Naive thymus-derived CD4-positive, alpha-beta T cell (primary cell): ENCODE data around the gene MNX1. TPM values are rescaled to one million over a fixed set of nuclear protein-coding genes. Genes with fewer than 3 reads are reported as not detected.

Experiments used
- ATAC-seq: fragments of 150-1000 bp; cut with Tn5 transposase; 2 replicates; pipeline ENCODE4 v1.10.0; 2021; ENCODE audit warnings: mild to moderate bottlenecking, moderate library complexity
- CTCF ChIA-PET: fragments of 350-600 bp; sonication (Branson Sonifier 250); formaldehyde crosslinking; loops from one replicate; lab custom pipeline; 2021; ENCODE audit warnings: antibody characterized with exemption; lab: Charles Lee
- POLR2A ChIA-PET: fragments of 350-600 bp; sonication (Branson Sonifier 250); formaldehyde crosslinking; loops from one replicate; lab custom pipeline; 2021; ENCODE audit warnings: antibody characterized with exemption, inconsistent platforms; lab: Charles Lee
- DNase-seq, 9 donors: peaks; one replicate each; pipeline versions ENCODE4 v3.0.0 to v3.0.0-alpha.2; 2020 to 2022; ENCODE audit warnings: mixed read lengths in 1 of 9
- H3K27ac ChIP-seq: one replicate; pipeline ENCODE4 v1.7.0; 2013; ENCODE audit warnings: mild to moderate bottlenecking, low read depth, low read length, moderate library complexity
- H3K27me3 ChIP-seq, 2 donors: one replicate each; pipeline ENCODE4 v1.7.0; 2013; ENCODE audit warnings: low read length in 2 of 2, mild to moderate bottlenecking in 2 of 2, moderate library complexity in 2 of 2; ENCODE audit not compliant: control insufficient read depth in 2 of 2, insufficient read depth in 2 of 2
- H3K36me3 ChIP-seq, 3 experiments: 1 replicate in 2 of 3; 2 replicates in 1 of 3; pipeline ENCODE4 v1.7.0; 2013; ENCODE audit warnings: low read length in 3 of 3, mild to moderate bottlenecking in 3 of 3, moderate library complexity in 1 of 3; ENCODE audit not compliant: insufficient read depth in 3 of 3, control insufficient read depth in 2 of 3
- H3K4me1 ChIP-seq, 2 donors: one replicate each; pipeline ENCODE4 v1.7.0; 2013; ENCODE audit warnings: low read length in 2 of 2, mild to moderate bottlenecking in 2 of 2, moderate library complexity in 1 of 2; ENCODE audit not compliant: control insufficient read depth in 2 of 2, insufficient read depth in 2 of 2
- H3K4me3 ChIP-seq: 2 replicates; pipeline ENCODE4 v1.7.0; 2013; ENCODE audit warnings: mild to moderate bottlenecking, low read length
- H3K9me3 ChIP-seq, 3 experiments: 1 replicate in 2 of 3; 2 replicates in 1 of 3; pipeline ENCODE4 v1.7.0; 2013; ENCODE audit warnings: low read length in 3 of 3; ENCODE audit not compliant: control insufficient read depth in 2 of 3
- H3K27ac Mint-ChIP-seq, 9 donors: one replicate each; pipeline ENCODE4 v1.8.0; 2020 to 2022; ENCODE audit warnings: mixed read lengths in 9 of 9, mild to moderate bottlenecking in 8 of 9, moderate library complexity in 5 of 9, inconsistent platforms in 2 of 9
- H3K27me3 Mint-ChIP-seq, 5 donors: one replicate each; pipeline ENCODE4 v1.8.0; 2021 to 2022; ENCODE audit warnings: mixed read lengths in 5 of 5, mild to moderate bottlenecking in 1 of 5
- H3K36me3 Mint-ChIP-seq, 5 donors: one replicate each; pipeline ENCODE4 v1.8.0; 2020 to 2022; ENCODE audit warnings: mixed read lengths in 5 of 5, mild to moderate bottlenecking in 3 of 5, inconsistent platforms in 1 of 5
- H3K4me1 Mint-ChIP-seq, 7 donors: one replicate each; pipeline ENCODE4 v1.8.0; 2020 to 2022; ENCODE audit warnings: mixed read lengths in 7 of 7, mild to moderate bottlenecking in 3 of 7, inconsistent platforms in 1 of 7
- H3K4me3 Mint-ChIP-seq, 10 donors: one replicate each; pipeline ENCODE4 v1.8.0; 2020 to 2022; ENCODE audit warnings: mild to moderate bottlenecking in 10 of 10, mixed read lengths in 10 of 10, moderate library complexity in 6 of 10, inconsistent platforms in 2 of 10
- H3K9me3 Mint-ChIP-seq, 11 donors: one replicate each; pipeline ENCODE4 v1.8.0; 2020 to 2022; ENCODE audit warnings: mixed read lengths in 11 of 11, mild to moderate bottlenecking in 4 of 11, inconsistent platforms in 1 of 11, moderate library complexity in 1 of 11
- intact Hi-C, 2 donors: fragments of 100-400 bp; cut with micrococcal nuclease; formaldehyde crosslinking; loops; one replicate each; pipeline ENCODE4 v1.15.1; 2023
- polyA plus RNA-seq, 2 donors: library from polyadenylated mRNA; unstranded; fragments of 300-500 nt; fragmentation: Illumina TruSeq; gene quantifications; one replicate each; pipeline ENCODE4 v1.2.3, GENCODE V29; 2021
- total RNA-seq, 6 experiments: library from RNA in 5 of 6; stranded (reverse) in 5 of 6; gene quantifications; 1 replicate in 5 of 6; 2 replicates in 1 of 6; pipeline ENCODE4 v1.2.3 and lab custom pipeline; 2021 to 2026

The MNX1 gene
- total and polyA plus RNA-seq, 7 experiments from 2014 or later: not detected

GRCh38 chr7:157023589-157023905, 13.1 kb upstream of the MNX1 start:
- Mint-ChIP-seq H3K4me3 (peak overlapping the region in 1 of 10 donors; percentile 2), H3K36me3 (peaks cover 0 to 4% (median 0%) of the 10 kb centered on the region in 5 donors)
- CTCF ChIA-PET: no interaction called here

GRCh38 chr7:157022681-157023588, 12.5 kb upstream of the MNX1 start:
- POLR2A ChIA-PET: no interaction called here
- Mint-ChIP-seq H3K9me3 (peaks cover 0 to 7% (median 0%) of the 10 kb centered on the region in 11 donors), H3K27me3 (peaks cover 70 to 79% (median 78%) of the 10 kb centered on the region in 5 donors), H3K4me1 (peaks cover 3 to 24% (median 14%) of the 10 kb centered on the region in 7 donors), H3K4me3 (peak overlapping the region in 2 of 10 donors; percentile 2 to 37), H3K27ac (peak overlapping the region in 1 of 9 donors; percentile 12), H3K36me3 (peaks cover 0 to 4% (median 0%) of the 10 kb centered on the region in 5 donors)
- H3K36me3 ChIP-seq: no peaks in the 10 kb centered on the region
- no peak for DNase-seq
- H3K9me3 ChIP-seq: no peaks in the 10 kb centered on the region
- no peak overlapping the region for H3K27ac ChIP-seq
- CTCF ChIA-PET: no interaction called here
- peaks cover 6 to 23% of the 10 kb centered on the region in 2 donors for H3K27me3 ChIP-seq
- no peak for ATAC-seq
- no peaks in the 10 kb centered on the region for H3K4me1 ChIP-seq
- intact Hi-C loops: loop anchor here in 1 of 2 donors (5.0 kb wide), 1 partner anchor 1566 kb away; the partner anchor contains the start of gene EN2
- no peak overlapping the region for H3K4me3 ChIP-seq

More at GRCh38 chr7:157023589-157023905, 13.1 kb upstream of the MNX1 start:
- H3K9me3 Mint-ChIP-seq: peaks cover 0 to 7% (median 0%) of the 10 kb centered on the region in 11 donors
- H3K27ac ChIP-seq: no peak overlapping the region
- H3K36me3 ChIP-seq: no peaks in the 10 kb centered on the region
- H3K4me1 Mint-ChIP-seq: peaks cover 2 to 22% (median 12%) of the 10 kb centered on the region in 7 donors
- H3K27ac Mint-ChIP-seq: no peak overlapping the region
- DNase-seq (no peak), ATAC-seq (no peak)
- H3K4me3 ChIP-seq: no peak overlapping the region
- H3K9me3 ChIP-seq: no peaks in the 10 kb centered on the region
- POLR2A ChIA-PET: interaction anchor here (0.6 kb wide), 1 partner anchor 328 kb away, joined by 4 read pairs; no protein-coding TSS in a partner anchor
- peaks cover 74 to 83% (median 79%) of the 10 kb centered on the region in 5 donors for H3K27me3 Mint-ChIP-seq
- H3K27me3 ChIP-seq: peaks cover 6 to 23% of the 10 kb centered on the region in 2 donors
- H3K4me1 ChIP-seq: no peaks in the 10 kb centered on the region
- intact Hi-C loops: loop anchor here in 1 of 2 donors (5.0 kb wide), 1 partner anchor 1566 kb away; the partner anchor contains the start of gene EN2

DNA sequence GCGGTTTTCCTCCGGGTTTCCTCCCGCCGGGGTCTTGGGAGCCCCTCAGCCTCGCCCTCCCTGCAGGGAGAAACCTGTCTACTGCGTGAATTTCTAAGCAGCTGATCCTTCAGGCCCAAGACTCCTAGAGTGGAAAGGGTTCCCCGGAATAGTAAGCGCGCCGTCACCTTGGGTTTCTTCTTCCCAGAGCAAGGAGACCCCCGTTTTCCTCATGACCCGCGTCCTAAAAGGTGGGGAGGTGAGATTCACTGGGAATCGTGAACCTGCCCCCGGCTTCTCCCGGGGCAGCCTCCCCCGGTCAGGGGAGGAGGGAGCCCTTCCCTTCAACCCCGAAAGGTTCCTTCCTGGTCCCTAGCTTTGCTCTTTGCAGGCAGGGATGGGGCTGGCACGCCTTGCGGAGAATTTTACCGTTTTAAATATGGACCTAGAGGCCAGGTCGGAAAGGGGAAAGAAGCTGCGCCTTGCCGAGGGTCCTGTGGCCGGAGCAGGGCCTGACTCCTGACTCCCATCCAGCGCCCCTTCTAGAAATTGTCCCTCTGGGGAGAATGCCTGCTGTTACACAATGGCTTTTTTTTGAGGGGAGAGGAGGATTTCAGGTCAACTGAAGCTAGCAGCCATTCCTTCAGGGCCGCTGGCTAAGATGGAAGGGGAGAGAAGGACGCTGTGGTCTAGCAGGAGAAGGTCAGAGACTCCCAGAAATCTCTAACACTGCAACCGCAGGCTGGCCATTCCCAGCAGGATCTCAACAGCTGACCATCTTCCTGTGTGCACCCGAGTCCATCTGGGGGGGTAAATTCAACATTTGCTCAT, 11.6 kb upstream of the MNX1 start:
- no peaks in the 10 kb centered on the region for H3K4me1 ChIP-seq
- DNase-seq: no peak
- H3K9me3 ChIP-seq: no peaks in the 10 kb centered on the region
- ChIA-PET CTCF (no interaction called here), POLR2A (no interaction called here)
- H3K4me3 ChIP-seq: no peak overlapping the region
- H3K36me3 ChIP-seq: no peaks in the 10 kb centered on the region
- intact Hi-C loops: loop anchor here in 1 of 2 donors (2.0 to 5.0 kb wide), 2 partner anchors 17 to 1565 kb away; partner anchors contain the start of gene EN2
- Mint-ChIP-seq H3K4me1 (peaks cover 3 to 24% (median 14%) of the 10 kb centered on the region in 7 donors), H3K36me3 (peaks cover 0 to 4% (median 0%) of the 10 kb centered on the region in 5 donors), H3K27me3 (peaks cover 64 to 80% (median 75%) of the 10 kb centered on the region in 5 donors), H3K27ac (peak overlapping the region in 1 of 9 donors; percentile 38), H3K4me3 (peak overlapping the region in 3 of 10 donors; percentile 14 to 37 (median 18)), H3K9me3 (peaks cover 0 to 7% (median 0%) of the 10 kb centered on the region in 11 donors)
- no peak for ATAC-seq
- H3K27ac ChIP-seq: no peak overlapping the region
- H3K27me3 ChIP-seq: peaks cover 6 to 26% of the 10 kb centered on the region in 2 donors

DNA sequence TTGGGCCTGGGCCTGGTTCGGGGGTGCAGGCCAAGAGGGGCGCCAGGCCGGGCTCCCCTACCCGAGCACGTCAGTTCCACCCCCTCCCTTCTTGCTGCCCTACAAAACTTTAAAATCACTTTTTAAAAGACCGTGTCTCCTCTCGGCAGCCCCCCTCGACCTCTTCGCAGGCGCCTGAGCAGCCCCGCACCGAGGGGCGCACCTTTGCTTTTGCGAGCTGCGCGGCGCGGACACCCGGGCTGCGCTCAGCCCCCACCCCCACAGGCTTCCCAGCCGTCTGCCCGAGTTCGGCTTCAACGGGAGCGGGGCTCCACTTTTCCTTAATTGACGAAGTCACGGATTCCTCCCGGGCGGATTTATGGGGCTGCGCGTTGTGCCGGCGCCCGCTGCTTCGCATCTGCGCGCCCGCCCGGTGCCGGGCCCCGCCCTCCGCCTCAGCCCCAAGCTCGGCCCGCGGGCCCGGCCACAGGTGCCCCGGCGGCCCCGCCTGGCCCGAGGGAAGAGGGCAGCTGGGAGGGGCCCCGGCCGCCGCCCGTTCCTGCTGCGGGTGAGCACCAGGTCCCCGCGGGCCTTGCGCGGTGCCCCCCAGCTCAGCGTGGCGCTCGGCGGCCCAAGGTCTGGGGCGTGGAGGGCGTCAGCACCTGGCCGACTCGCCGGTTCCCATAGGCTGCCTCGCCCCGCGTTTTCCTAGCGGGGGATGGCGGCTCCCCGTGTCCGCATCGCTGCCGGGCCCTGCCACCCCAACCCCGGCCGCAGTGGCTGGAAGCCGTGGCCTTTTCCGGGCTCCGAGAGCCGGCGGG, 10.8 kb upstream of the MNX1 start:
- peaks cover 6 to 26% (median 15%) of the 10 kb centered on the region in 7 donors for H3K4me1 Mint-ChIP-seq
- no peak overlapping the region for H3K27ac ChIP-seq
- no peak overlapping the region for H3K4me3 ChIP-seq
- no peak for DNase-seq
- ChIA-PET POLR2A (no interaction called here), CTCF (no interaction called here)
- peaks cover 6 to 26% of the 10 kb centered on the region in 2 donors for H3K27me3 ChIP-seq
- no peak overlapping the region for H3K27ac Mint-ChIP-seq
- peaks cover 59 to 80% (median 74%) of the 10 kb centered on the region in 5 donors for H3K27me3 Mint-ChIP-seq
- H3K36me3 Mint-ChIP-seq: peaks cover 0 to 4% (median 0%) of the 10 kb centered on the region in 5 donors
- no peaks in the 10 kb centered on the region for H3K9me3 ChIP-seq
- peak overlapping the region in 3 of 10 donors; percentile 32 to 38 (median 37) for H3K4me3 Mint-ChIP-seq
- intact Hi-C loops: loop anchor here in 1 of 2 donors (2.0 to 5.0 kb wide), 2 partner anchors 16 to 1564 kb away; partner anchors contain the start of gene EN2
- H3K36me3 ChIP-seq: no peaks in the 10 kb centered on the region
- H3K4me1 ChIP-seq: peaks cover 0 to 1% of the 10 kb centered on the region in 2 donors
- H3K9me3 Mint-ChIP-seq: peaks cover 0 to 3% (median 0%) of the 10 kb centered on the region in 11 donors
- ATAC-seq: no peak

DNA sequence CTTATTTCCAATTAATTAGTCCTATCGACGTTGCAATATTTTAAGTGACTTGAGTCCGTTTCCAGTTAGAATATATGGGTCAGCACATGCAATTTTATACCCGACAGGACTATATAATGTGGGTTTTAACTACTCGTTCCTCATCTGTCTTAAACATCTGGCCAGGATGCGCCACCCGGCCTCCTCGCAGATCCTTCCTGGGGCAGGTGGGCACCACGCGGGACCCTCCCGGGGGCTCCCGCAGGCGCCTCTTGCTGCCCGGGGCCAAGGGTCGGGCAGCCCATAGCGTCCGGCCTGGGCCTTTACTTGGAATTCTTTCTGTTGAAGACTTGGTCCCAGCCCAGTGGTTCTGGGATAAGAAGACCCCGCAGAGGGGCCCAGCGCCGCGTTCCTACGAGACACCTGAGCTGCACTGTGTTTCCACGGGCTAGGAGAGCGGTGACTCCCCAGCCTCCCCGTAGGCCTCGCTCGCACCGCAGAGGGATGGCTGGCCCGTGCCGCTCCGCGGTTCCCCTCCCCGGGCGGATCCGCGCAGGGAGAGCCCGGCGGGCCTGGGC, 10.1 kb upstream of the MNX1 start:
- Histone ChIP-seq H3K9me3 (no peaks in the 10 kb centered on the region), H3K4me1 (peaks cover 0 to 6% of the 10 kb centered on the region in 2 donors)

More for the DNA sequence above, 10.1 kb upstream of the MNX1 start:
- DNase-seq (no peak), ATAC-seq (no peak)
- Mint-ChIP-seq H3K9me3 (peaks cover 0 to 3% (median 0%) of the 10 kb centered on the region in 11 donors), H3K27me3 (peaks cover 59 to 81% (median 73%) of the 10 kb centered on the region in 5 donors), H3K4me3 (peak overlapping the region in 4 of 10 donors; percentile 32 to 43 (median 38)), H3K4me1 (peaks cover 6 to 28% (median 18%) of the 10 kb centered on the region in 7 donors), H3K36me3 (peaks cover 0 to 4% (median 0%) of the 10 kb centered on the region in 5 donors), H3K27ac (peak overlapping the region in 1 of 9 donors; percentile 13)
- no peaks in the 10 kb centered on the region for H3K36me3 ChIP-seq
- H3K4me3 ChIP-seq: no peak overlapping the region
- intact Hi-C loops: loop anchor here in 1 of 2 donors (2.0 to 5.0 kb wide), 2 partner anchors 16 to 1563 kb away; partner anchors contain the start of gene EN2
- H3K27me3 ChIP-seq: peaks cover 6 to 26% of the 10 kb centered on the region in 2 donors
- POLR2A ChIA-PET: no interaction called here
- CTCF ChIA-PET: interaction anchor here (0.6 kb wide), 1 partner anchor 72 kb away, joined by 3 read pairs; no protein-coding TSS in a partner anchor
- no peak overlapping the region for H3K27ac ChIP-seq
